Gastrocnemius medialis (tissue), 4 donors: ENCODE results near the gene WWP2.

ENCODE experiments used
- CTCF ChIP-seq, 5 experiments: fragments of 450-650 bp in 3 of 5; fragments of 200-600 bp in 2 of 5; sonication (generic) in 2 of 5; IDR thresholded peaks in 4 of 5; conservative IDR thresholded peaks in 1 of 5; 1 replicate in 4 of 5; 2 replicates in 1 of 5; pipeline ENCODE4 v1.5.1; 2016 to 2019; ENCODE audit warnings: antibody characterized with exemption in 5 of 5, mild to moderate bottlenecking in 3 of 5, moderate library complexity in 3 of 5
- POLR2A ChIP-seq, 2 donors: fragments of 450-650 bp; IDR thresholded peaks; one replicate each; pipeline ENCODE4 v1.6.1; 2017; ENCODE audit warnings: antibody characterized with exemption in 2 of 2, mild to moderate bottlenecking in 2 of 2, moderate library complexity in 2 of 2

DNA sequence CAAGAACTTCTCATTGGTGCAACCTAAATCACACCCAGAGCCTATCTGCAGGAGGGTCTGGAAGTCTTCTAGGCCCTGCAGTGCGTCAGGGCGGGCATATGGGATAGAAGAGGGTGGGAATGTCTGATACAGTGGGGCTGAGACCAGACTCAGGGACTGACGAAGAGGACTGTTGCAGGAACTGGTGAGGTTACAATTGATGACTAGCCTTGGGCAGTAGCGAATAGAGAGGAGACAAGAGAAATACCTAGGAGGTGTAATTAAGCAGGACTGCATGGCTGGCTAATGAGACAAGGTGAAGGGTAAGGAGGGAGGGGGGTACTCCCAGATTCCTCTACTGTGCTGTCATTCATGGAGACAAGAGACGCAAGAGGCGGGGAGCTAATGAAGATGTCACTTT is 91.3 kb downstream of the WWP2 start:
- TF ChIP-seq CTCF (IDR thresholded peaks at IDR 0.05 in 4 of 5, conservative IDR thresholded peaks at IDR 0.05 in 1 of 5), result no peak
- no peak for TF ChIP-seq POLR2A (IDR thresholded peaks at IDR 0.05)
